ENCODE measurements around the gene SLAMF8.

Gene SLAMF8

DNA sequence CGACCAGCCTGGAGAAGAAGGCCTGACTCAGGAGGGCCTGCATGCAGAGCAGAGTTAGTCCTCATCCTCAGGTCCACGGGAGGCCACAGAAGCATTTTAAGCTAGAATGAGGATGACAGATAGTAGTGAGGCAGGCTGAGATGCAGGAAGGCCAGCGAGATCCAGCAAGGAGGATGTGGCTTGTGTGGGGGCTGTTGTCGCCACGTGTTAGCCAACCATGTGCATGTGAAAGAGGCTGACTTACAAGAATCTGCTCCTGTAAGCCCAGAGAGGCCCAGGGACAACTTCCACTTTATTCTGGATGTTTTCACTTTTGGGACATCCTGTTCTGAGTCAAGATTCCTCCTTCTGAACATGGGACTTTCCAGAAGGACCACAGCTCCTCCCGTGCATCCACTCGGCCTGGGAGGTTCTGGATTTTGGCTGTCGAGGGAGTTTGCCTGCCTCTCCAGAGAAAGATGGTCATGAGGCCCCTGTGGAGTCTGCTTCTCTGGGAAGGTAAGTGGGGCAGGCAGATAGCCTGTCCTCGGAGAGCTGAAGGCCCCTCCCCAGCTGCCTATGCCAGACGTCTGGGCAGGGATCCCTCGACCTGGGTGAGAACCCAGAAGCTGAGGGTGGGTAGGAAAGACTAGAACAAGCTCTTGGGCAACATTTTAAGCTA lies at the start of gene SLAMF8:
Gene SLAMF8 (plus strand): TSS at position 433 of the 661 bp plus-strand sequence. CDS start 26 bp downstream, at position 459.
- DNase-seq (ENCODE audit: low read depth in 2 of 2) = peak; percentile 45 to 48

DNA sequence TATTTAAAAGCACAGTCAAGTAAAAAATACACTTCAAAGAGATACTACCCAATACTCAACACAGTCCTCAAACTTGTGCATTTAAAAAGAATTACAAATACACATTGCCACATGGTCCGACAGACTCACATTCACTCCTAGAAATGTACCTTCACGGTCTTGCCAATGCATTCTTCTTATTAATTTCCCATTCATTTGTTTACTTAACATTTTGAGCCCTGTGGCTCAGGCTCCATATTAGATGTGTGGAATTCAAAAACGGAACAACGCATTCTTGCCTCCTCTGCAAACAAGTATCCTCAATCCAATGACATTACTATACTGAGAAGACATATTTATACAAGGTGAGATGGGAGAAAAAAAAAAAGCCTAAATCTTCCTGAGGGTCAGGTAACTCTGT lies 48.4 kb upstream of the SLAMF8 start:
- no peak for DNase-seq (ENCODE audit: low read depth in 2 of 2)

DNA sequence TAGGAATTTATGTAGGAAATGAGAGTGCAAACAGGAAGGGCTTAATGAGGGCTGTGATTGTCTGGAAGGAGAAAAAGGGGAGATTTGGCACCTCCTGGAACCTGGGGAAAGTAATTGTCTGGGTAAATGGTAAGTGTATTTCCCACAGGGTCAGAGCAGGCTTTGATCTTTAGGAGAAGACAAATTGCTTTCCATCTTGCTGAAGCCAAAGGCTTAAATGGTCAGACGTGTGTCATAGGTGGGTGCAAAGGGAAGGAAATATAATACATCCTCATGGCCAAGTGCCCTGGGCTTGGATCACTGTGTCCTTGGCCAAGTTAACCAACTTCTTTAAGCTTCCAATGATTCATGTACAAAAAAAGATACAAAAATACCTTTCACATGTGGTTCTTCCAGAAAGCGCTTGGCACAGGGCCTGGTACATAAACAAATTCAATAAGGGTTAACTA lies 47.2 kb upstream of the SLAMF8 start:
- no peak for DNase-seq (ENCODE audit: low read depth in 2 of 2)

DNA sequence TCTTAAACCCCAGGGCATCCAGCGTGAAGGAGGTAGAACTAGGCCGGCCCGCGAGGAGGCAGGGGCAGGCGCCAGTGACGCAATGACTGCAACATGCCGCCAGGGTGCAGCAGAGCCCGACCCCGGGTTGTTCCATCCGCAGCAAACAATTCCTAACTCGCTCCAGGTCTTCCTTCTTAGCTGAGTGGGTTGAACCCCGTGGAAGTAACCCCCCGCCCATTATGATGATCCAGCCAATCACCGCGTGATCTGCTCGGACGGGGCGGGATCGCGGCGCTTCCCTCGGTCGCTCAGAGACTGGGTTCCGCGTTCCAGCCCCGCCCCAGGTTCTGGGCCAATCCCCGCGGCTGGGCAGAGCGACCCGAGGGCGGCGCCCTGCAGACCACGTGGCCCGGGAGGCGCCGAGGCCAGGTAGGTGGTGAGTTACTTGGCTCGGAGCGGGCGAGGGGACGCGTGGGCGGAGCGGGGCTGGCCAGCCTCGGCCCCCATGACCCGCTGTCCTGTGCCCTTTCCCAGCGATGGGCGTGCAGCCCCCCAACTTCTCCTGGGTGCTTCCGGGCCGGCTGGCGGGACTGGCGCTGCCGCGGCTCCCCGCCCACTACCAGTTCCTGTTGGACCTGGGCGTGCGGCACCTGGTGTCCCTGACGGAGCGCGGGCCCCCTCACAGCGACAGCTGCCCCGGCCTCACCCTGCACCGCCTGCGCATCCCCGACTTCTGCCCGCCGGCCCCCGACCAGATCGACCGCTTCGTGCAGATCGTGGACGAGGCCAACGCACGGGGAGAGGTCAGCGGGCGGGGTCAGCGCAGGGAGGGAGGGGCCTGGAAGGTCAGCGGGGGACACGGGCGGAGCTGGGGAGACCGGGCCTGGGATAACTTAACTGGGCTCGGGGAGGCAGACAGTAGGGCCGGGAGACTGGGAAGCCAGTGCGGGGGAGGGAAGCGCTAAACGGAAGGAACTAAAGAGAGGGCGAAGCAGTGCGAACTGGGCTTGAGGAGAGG lies 45.8 kb upstream of the SLAMF8 start, which contains the start of gene DUSP23:
Gene DUSP23 (plus strand): TSS at position 380 of the 1,000 bp plus-strand sequence. CDS start 139 bp downstream, at position 519.
- DNase-seq (ENCODE audit: low read depth in 2 of 2) = peak; percentile 84 to 91

DNA sequence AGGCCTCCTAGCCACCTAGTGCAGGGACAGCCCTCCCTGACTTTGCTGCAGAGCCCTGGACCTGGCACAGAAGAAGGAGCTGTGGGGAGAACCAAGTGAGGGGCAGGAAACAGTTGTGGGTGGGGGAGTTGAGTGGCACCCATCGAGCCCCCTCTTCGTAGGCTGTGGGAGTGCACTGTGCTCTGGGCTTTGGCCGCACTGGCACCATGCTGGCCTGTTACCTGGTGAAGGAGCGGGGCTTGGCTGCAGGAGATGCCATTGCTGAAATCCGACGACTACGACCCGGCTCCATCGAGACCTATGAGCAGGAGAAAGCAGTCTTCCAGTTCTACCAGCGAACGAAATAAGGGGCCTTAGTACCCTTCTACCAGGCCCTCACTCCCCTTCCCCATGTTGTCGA lies 44.7 kb upstream of the SLAMF8 start:
- no peak for DNase-seq (ENCODE audit: low read depth in 2 of 2)

DNA sequence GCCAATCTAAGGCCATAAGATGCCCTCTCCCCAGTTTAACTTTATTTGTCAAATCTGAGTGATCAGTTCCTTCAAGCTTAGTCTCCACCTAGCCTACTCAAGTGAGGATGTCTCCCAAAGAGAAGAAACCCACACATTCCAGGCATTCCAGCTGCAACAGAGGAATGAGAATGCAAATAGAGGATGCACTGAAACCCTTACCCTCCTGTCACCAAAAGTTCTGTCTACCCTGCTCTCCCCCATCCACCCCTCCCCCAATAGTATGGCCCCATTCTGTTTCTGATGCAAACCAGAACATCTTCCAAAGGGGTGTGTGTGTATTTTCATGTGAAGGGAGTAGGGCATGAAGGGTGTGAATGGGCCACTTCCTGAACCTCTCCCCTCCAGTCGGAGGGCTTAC lies 42.9 kb upstream of the SLAMF8 start:
- no peak for DNase-seq (ENCODE audit: low read depth in 2 of 2)

DNA sequence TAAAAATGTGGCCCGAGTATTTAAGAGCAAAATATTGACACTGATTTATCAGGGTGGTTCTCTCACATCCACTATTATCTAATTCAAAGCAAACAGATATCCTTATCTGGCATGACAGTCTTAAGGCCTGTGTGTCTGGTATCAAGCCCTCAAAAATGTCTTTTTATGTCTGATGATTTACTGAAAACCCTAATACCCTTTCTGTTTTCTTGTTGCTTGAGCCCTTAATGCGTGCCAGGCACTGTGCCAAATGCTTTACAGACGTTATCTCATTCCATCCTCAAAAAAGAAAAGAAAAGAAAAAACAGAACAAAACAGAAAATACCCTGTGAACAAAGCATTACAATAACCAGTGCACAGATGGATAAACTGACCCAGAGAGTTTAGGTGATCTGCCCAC lies 40.2 kb upstream of the SLAMF8 start:
- no peak for DNase-seq (ENCODE audit: low read depth in 2 of 2)

DNA sequence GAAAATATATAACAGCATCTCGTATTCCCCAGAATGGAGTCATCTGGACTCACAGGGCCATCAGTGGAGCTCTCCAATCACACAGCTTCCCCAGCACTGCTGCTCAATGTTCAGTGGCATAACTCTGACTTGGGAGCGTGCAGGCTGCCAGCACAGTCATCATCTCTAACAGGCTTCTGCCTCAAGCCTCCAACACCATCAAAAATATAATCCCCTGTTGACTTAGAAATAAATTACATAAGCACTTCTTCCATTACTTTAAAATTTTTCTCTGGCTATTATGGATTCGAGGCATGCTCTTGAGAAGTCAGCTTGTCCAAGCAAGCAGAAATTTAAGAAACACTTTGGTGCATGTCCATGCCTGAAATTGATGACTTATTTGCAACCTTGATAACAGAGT lies 39.7 kb upstream of the SLAMF8 start:
- no peak for DNase-seq (ENCODE audit: low read depth in 2 of 2)

DNA sequence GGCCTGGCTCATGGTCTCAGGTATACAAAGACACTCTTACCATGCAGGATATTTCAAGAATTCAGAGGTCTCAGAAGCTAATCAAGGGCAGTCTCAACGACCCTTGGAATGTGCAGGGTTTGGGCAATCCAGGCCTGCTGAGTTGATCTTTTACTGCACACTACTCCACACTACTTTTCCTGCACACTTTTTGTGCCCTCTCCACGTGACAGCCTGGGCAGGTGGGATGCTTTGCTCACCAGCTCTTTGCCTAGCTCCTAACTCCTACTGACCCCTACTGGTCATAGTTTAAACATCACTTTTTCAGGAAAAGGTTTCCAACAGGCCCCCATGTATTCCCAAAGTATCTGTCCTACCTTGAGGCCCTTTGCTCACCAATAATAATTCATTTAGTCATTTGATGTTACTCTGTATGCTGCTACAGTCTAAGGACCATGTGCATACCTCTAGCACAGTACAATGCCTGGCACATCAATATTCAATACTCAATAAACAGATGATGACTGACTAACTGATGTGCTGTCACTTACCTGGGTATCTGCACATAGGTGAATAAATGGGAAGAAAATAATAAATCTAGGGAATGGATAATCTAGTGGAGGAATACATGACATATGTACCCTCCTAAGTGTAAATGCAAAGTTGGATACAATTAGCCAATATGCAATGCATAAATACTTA lies 36.3 kb upstream of the SLAMF8 start:
- no peak for DNase-seq (ENCODE audit: low read depth in 2 of 2)

DNA sequence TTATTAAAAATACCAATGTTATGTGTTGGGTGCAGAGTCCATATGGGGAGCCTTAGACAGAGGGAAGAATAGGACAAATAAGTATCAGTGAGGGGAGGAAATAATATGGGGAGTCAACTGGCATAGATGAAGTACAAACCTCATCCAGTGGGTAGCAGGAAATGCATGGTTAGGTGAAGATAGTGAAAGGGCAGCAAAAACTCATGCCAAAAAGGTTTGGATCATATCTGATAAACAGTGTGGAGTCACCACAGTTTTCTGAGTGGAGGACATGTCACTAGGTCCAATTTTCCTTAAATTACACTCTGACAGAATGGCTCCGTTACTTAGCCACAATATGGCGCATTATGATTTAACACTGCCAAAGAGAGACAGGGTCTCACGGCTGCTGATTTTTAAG lies 35.6 kb upstream of the SLAMF8 start:
- DNase-seq (ENCODE audit: low read depth in 2 of 2) = no peak

DNA sequence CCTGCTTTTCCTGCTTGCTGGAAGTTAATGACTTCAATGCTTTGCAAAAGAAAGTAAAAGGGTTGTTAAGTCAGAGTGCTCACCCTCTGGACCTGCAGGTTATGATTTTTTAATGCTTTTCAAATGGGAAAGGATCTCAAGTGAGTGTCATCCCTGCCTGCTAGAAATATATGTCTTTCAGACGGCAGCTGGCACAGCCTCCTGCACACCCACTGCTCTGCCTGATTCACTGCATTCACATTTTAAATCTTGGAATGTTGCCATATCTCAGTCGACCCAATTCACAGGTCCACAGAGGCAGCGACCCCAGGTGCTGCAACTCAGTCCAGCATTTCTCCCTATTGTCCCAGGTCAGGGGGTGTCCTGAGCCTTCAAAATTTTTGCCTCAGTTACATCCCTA lies 35.2 kb upstream of the SLAMF8 start:
- no peak for DNase-seq (ENCODE audit: low read depth in 2 of 2)

DNA sequence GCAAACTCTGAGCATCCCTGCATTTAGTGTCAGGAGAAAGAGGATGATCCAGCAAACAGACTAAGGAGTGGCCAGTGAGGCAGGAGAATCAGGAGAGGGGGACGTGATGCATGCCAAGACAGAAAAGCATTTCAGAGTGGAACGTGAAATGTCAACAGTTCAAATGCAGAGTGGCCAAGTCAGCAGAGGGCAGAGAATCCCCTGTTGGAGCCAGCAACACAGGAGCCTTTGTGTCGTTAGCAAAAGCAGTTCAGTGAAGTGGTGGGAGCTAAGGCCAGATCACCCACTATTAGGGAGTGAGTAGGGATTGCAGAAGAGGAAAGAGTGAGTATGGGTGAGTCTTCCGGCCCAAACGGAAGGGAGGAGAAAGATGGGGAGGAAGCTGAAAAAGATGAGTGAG lies 31.1 kb upstream of the SLAMF8 start:
- DNase-seq (ENCODE audit: low read depth in 2 of 2) = no peak

DNA sequence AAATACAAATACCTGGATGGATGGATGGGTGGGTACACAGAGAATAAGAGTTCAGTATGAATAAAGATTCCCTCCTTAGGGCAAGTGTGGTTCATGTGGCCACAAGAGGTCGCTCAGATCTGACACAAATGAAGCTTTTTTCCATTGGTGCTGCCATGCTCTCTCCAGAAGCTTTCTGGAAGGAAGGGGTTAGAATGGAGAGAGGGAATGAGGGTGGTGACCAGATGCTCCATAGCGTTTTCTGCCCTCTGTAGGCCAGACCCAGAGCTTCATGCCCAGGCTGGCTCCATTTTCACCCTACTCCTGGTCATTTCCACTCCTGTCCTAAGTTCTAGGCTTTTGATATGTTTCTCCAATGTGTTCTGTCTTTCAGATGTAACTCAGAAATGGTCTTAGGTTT lies 27.8 kb upstream of the SLAMF8 start:
- no peak for DNase-seq (ENCODE audit: low read depth in 2 of 2)

DNA sequence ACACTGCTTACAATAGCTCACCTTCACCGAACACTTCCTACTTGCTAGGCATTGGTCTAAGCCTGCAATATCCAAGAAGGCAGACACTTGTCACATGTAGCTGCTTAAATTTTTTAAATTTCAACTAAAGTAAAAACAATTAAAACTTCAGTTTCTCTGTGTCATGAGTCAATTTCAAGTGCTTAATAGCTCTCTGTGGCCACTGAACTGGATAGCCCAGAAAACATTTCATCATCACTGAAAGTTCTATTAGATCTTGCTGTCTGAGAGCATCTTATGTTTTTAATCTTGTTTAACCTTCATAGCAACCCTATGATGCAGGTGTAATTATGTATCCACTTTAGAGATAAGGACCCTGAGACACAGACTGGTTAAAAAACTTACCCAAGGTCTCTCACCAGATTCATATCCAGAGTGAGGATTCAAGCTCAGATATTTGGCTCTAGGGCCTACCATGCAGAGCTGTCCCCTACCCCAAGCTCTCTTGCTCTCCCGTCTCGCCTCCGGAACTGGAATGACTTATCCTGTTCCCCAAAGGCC lies 27.2 kb upstream of the SLAMF8 start:
- no peak for DNase-seq (ENCODE audit: low read depth in 2 of 2)

DNA sequence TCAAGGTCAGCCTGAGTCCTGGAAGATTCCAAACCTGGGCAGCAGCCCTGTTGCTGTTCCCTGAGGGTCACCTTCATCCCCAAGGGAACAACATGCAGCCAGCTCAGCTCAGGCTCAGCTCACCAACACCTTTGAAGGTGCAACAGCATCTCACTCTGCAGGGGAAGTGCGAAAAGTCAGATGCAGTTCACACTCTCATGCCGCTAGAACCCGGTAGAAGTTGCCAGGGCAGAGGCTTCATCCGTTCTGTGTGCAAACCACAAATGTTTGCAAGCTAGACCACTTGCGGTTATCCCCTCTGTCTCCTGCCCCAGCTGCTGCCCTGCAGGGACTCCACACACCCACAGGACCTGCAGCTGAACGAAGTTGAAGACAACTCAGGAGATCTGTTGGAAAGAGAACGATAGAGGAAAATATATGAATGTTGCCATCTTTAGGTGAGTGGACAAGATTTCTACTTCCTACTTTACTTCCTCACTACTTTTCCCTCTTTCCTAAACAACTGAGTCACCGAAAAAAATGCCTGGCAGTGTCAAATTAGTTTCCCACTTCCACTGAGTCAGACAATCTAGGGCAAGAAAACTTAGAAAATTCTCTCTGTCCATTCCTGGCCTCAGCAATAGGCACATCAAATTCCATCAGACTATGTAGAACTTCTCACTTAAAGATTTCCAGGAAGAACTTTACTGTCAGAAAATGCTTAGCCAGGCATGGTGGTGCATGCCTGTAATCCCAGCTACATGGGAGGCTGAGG lies 26.3 kb upstream of the SLAMF8 start:
- peak; percentile 22 to 32 for DNase-seq (ENCODE audit: low read depth in 2 of 2)

DNA sequence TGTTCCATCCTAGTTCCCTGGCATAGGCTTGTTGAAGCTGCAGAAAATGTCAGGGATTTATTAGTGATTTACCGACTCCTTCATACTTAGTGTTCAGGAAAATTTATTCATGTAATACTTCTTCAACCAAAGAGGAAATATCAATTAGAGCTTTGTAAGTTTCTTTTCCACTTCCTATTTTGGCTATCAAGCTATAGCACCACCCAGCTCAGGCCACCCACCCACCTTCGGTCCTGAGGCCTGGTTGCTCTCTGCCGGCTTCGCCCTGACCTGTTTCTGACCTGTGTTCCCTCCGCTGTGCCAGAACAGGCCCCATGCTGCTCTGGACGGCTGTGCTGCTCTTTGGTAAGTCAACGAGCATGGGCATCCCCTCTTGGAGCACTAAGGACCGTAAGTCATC lies 24.6 kb upstream of the SLAMF8 start, which contains the start of gene FCRL6:
Gene FCRL6 (plus strand): TSS at position 250 of the 400 bp plus-strand sequence. CDS start 65 bp downstream, at position 315.
- DNase-seq (ENCODE audit: low read depth in 2 of 2) = no peak

DNA sequence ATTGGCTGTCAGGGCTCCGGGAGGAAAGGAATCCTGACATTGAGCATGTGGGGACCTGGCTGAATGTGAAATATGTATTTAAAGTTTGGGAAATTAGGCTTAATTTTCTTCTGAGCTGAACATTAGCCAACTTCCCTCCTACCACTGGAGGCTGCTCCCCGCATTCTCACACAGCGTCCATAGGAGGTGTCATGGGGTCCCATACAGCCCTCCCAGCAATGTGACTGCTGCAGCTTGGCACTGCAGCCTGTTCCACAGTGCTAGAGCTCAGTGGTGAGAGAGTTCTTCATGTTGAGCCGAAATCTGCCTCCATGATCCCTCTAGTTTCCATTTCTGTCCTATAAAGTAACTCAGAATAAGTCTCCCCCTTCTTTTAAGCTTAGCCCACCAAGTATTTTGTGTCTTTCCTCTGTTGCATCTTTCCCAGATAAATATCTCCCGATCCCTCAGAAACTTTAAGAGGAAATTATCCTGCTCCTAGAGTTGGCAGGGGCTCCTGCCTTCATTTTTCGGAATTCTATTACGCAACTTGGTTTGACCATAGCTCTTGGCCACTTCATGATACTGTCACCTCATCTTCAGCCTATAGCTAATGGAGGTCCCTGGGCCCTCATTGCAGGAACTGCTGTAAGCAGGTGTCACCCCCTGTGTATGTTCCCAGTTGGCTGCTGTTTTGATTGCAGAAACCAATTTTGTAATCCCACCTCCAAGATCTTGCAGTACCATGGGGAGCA lies 22.6 kb upstream of the SLAMF8 start:
- DNase-seq (ENCODE audit: low read depth in 2 of 2) = no peak

DNA sequence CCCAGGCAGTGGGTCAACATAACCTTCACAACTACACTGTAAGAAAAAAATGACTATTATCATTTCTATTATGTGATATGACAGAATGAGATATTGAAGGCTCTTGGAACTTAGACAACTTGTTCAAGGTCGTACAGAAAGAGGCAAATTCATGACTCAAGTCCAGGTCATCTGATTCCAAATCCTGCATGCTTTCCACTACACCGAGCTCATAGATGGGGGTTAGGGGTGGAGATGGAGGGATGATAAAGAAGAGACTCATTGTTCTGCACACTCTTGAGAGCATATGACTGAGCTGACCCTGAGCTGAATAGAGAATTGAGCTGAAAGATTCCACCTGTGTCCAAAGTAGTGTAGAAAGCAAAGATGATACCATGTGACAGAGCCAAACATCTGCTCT lies 21.7 kb upstream of the SLAMF8 start:
- DNase-seq (ENCODE audit: low read depth in 2 of 2) = no peak

DNA sequence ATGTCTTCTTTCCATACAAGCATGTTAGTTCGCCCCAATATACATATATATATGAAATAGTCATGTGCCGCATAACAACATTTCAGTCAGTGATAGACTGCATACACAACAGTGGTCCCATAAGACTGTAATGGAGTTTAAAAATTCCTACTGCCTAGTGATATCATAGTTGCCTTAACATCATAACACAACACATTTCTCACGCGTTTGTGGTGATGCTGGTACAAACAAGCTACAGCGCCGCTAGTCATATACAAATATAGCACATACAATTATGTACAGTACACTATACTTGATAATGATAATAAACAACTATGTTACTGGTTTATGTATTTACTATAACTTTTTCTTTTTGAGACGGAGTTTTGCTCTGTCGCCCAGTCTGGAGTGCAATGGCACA lies 10.7 kb upstream of the SLAMF8 start:
- no peak for DNase-seq (ENCODE audit: low read depth in 2 of 2)

DNA sequence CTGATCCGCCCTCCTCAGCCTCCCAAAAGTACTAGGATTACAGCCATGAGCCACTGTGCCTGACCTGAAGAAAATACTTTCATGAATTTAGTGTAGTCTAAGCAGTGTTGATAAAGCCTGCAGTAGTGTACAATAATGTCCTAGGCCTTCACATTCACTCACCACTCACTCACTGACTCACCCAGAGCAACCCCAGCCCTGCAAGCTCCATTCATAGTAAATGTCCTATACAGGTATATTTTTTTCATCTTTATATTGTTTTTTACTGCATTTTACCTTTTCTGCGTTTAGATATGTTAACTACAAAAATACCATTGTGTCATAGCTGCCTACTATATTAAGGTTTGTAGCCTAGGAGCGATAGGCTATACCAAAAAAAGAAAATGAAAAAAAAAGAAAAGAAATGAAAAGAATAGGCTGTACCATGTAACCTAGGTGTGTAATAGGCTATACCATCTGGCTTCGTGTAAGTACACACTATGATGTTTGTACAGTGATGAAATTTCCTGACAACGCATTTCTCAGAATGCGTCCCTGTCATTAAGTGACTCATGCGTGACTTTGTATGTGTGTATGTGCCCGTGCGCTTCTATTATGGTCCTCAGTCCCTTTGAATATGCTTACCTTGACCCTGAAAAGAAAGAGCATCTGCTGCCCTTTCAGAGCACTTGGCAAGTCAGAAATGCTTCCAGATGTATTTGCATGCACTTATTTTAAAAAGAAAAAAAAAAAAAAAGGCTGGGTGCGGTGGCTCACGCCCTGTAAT lies 9.2 kb upstream of the SLAMF8 start:
- DNase-seq (ENCODE audit: low read depth in 2 of 2) = no peak

Data from activated CD8-positive, alpha-beta memory T cell treated with anti-CD3 and anti-CD28 coated beads for 4 hours (primary cell).